Heart left ventricle (tissue), 16 donors: Measurements from ENCODE around the gene ELFN2. TPM values are rescaled to one million over a fixed set of nuclear protein-coding genes. Genes with fewer than 3 reads are reported as not detected.

Experiments
- ATAC-seq, 4 donors: fragments of 200-7000 bp; cut with Tn5 transposase; one replicate each; pipeline ENCODE4 v1.9.1; 2020 to 2022; ENCODE audit warnings: moderate library complexity in 4 of 4, mild to moderate bottlenecking in 3 of 4, moderate number of reproducible peaks in 1 of 4
- DNase-seq, 5 donors: peaks; one replicate each; pipeline ENCODE4 v3.0.0-alpha.2; 2020
- H3K27ac ChIP-seq, 12 donors: fragments of 200-600 bp; sonication (generic) in 4 of 12; one replicate each; pipeline versions ENCODE4 v1.5.0 to v1.8.0; 2016 to 2022; ENCODE audit warnings: mild to moderate bottlenecking in 2 of 12
- H3K27me3 ChIP-seq, 9 donors: fragments of 200-600 bp; sonication (generic) in 2 of 9; one replicate each; pipeline versions ENCODE4 v1.5.1 to v1.8.0; 2016 to 2022; ENCODE audit warnings: mild to moderate bottlenecking in 3 of 9
- H3K36me3 ChIP-seq, 9 donors: fragments of 200-600 bp; sonication (generic) in 2 of 9; one replicate each; pipeline versions ENCODE4 v1.5.0 to v1.8.0; 2018 to 2022; ENCODE audit warnings: mild to moderate bottlenecking in 2 of 9
- H3K4me1 ChIP-seq, 12 donors: fragments of 200-600 bp; sonication (generic) in 4 of 12; one replicate each; pipeline versions ENCODE4 v1.5.0 to v1.8.0; 2016 to 2022; ENCODE audit warnings: mild to moderate bottlenecking in 3 of 12
- H3K4me3 ChIP-seq, 12 donors: fragments of 200-600 bp; sonication (generic) in 4 of 12; one replicate each; pipeline versions ENCODE4 v1.5.0 to v1.8.0; 2017 to 2022; ENCODE audit warnings: mild to moderate bottlenecking in 9 of 12, moderate library complexity in 4 of 12
- H3K9me3 ChIP-seq, 12 donors: fragments of 200-600 bp; sonication (generic) in 4 of 12; one replicate each; pipeline versions ENCODE4 v1.5.0 to v1.8.0; 2016 to 2022; ENCODE audit warnings: mild to moderate bottlenecking in 1 of 12
- POLR2A ChIP-seq, 2 donors: fragments of 450-650 bp; IDR thresholded peaks; one replicate each; pipeline ENCODE4 v1.6.1; 2017; ENCODE audit warnings: antibody characterized with exemption in 2 of 2, mild to moderate bottlenecking in 2 of 2, moderate library complexity in 2 of 2
- WGBS, 4 donors: extraction: QIAGEN DNeasy Blood & Tissue Kit in 2 of 4; methylation state at CpG; one replicate each; pipeline versions ENCODE4 v1.1.5 to v1.1.7; 2013 to 2018; 5-methylcytosine and 5-hydroxymethylcytosine counted together
- intact Hi-C, 10 donors: fragments of 100-400 bp; cut with DNase I; formaldehyde crosslinking; loops; one replicate each; pipeline versions ENCODE4 v1.11.1 to v1.14.2; 2022
- polyA plus RNA-seq, 2 donors: library from polyadenylated mRNA; stranded (reverse); fragments of 200-250 nt; gene quantifications; one replicate each; pipeline ENCODE4 v1.2.3, GENCODE V29; 2013
- total RNA-seq, 9 donors: library from RNA; depleted of rRNA in 2 of 9; stranded (reverse); fragments of >200 nt in 2 of 9; fragmentation: NEBNext Ultra II Directional in 3 of 9; extraction: Animal tissue kit (Norgen Biotek cat#: 25700) in 3 of 9; gene quantifications; one replicate each; pipeline versions ENCODE4 v1.1.0 to v1.2.4, GENCODE V29; 2016 to 2023
- TF ChIP-seq, protein P1 (sequence below), 12 donors: fragments of 200-600 bp; sonication (generic) in 4 of 12; IDR thresholded peaks; one replicate each; pipeline versions ENCODE4 v1.5.0 to v1.8.0; 2018 to 2022; ENCODE audit warnings: antibody characterized with exemption in 12 of 12, mild to moderate bottlenecking in 5 of 12
- donor health status: ischemic (EF 13 %, LVEDD 7.1; RV severe dilation, severe dysfunction).
- donor health status: healthy with polysubstance abuse.
- donor health status: DM: no; HTN: yes; CAD: no.
- donor health status: DM: no; HTN: no; CAD: no.
- donor health status: ischemic (EF 25% LVEDD 6.9; RV normal size, moderate dysfunction).
- donor health status: ischemic (EF 25% LVEDD 5.7; RV mildly dilated, moderate dysfunction).
- donor health status: healthy.
- donor health status: DM: yes; HTN: yes; CAD: no.
- donor health status: ischemic (EF 35%, LVEDD 5.7; RV mildly dilated, moderate dysfunction).
- donor health status: nonischemic (EF 11% LVEDD 7.7; RV severe dilation, severe dysfunction).
- donor health status: DM: yes; HTN: yes; CAD: no.
- donor health status: PGD.
- donor health status: ischemic (EF 29% LVEDD 5.4; RV normal size, mild dysfunction).
- donor health status: nonischemic (EF 23%, LVEDD 6.1; RV moderate dilation, normal function).

Gene ELFN2
- total and polyA plus RNA-seq, 11 donors = 0.01 to 0.72 (median 0.05) TPM; not detected in 4

DNA sequence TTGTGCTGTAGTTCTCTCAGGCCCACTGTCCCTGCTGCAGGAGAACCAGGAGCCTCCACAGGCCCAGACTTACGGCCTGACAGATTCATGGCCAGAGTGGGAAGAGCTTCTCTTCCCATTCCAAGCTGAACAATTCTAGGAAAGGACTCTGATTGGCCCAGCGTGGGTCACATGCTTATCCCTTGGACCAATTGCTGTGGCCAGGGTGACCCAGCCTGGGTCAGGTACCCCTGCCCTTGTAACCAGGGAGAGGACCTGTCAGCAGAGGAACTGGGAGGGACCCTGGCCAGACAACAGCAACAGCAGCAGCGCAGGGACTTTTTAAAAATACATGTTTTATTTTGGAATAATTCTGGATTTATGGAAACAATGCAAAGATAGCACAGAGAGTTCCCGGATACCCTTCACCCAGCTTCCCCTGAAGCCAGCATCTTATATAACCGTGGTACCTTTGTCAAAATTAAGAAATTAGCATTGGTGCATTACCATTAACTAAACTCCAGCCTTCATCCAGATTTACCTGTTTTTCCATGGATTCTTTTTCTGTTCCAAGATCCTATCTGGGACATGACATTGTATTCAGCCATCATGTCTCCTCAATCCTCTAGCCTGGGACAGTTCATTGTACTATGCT, 8.8 kb upstream of the ELFN2 start:
- ATAC-seq (no peak), DNase-seq (no peak)
- 85 to 95% (median 92%) methylated on average over 4 to 5 of the region's 5 CpGs for WGBS, 4 donors
- Histone ChIP-seq H3K36me3 (no peaks in the 10 kb centered on the region), H3K4me1 (peaks cover 0 to 7% (median 0%) of the 10 kb centered on the region in 12 donors), H3K27me3 (peaks cover 0 to 48% (median 10%) of the 10 kb centered on the region in 9 donors), H3K4me3 (no peak overlapping the region), H3K27ac (no peak overlapping the region), H3K9me3 (peaks cover 0 to 16% (median 2%) of the 10 kb centered on the region in 12 donors)
- intact Hi-C loops = loop anchor here in 1 of 10 donors (5.0 kb wide), 1 partner anchor 51 kb away; the partner anchor contains the start of gene MFNG
- TF ChIP-seq, protein P1, sequence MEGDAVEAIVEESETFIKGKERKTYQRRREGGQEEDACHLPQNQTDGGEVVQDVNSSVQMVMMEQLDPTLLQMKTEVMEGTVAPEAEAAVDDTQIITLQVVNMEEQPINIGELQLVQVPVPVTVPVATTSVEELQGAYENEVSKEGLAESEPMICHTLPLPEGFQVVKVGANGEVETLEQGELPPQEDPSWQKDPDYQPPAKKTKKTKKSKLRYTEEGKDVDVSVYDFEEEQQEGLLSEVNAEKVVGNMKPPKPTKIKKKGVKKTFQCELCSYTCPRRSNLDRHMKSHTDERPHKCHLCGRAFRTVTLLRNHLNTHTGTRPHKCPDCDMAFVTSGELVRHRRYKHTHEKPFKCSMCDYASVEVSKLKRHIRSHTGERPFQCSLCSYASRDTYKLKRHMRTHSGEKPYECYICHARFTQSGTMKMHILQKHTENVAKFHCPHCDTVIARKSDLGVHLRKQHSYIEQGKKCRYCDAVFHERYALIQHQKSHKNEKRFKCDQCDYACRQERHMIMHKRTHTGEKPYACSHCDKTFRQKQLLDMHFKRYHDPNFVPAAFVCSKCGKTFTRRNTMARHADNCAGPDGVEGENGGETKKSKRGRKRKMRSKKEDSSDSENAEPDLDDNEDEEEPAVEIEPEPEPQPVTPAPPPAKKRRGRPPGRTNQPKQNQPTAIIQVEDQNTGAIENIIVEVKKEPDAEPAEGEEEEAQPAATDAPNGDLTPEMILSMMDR (IDR thresholded peaks at IDR 0.05) = no peak
- no peak for TF ChIP-seq POLR2A (IDR thresholded peaks at IDR 0.05)

DNA sequence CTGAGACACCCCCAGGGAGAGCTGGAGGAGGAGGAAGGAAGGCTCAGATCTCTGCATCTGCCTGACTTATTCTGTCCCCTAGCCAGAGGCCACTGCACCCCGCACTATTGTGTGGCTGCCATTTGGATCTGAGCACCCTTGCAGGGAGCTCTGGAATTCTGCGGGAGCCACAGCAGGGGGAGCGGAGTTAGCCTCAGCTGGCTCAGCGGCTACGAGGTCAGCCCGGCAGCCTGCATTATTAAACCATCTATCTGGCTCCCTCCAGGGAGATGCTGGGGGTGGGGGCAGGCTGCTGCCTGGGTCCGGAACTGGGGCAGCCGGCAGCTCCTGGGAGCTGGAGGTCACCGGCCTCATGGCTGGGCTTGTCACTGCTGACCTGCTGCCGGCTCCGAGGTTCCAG, 6.5 kb upstream of the ELFN2 start:
- intact Hi-C loops = no loop called here
- H3K4me1 ChIP-seq = peaks cover 0 to 7% (median 0%) of the 10 kb centered on the region in 12 donors
- DNase-seq (peak in 1 of 5 donors; percentile 27), ATAC-seq (peak in 1 of 4 donors; percentile 9)
- TF ChIP-seq POLR2A (IDR thresholded peaks at IDR 0.05) = no peak
- TF ChIP-seq, protein P1 (IDR thresholded peaks at IDR 0.05) = no peak
- peaks cover 7 to 60% (median 33%) of the 10 kb centered on the region in 9 donors for H3K27me3 ChIP-seq
- no peak overlapping the region for H3K27ac ChIP-seq
- 9 to 33% (median 29%) methylated on average over 2 to 11 of the region's 11 CpGs for WGBS, 4 donors
- no peak overlapping the region for H3K4me3 ChIP-seq
- peaks cover 0 to 6% (median 0%) of the 10 kb centered on the region in 12 donors for H3K9me3 ChIP-seq
- H3K36me3 ChIP-seq = no peaks in the 10 kb centered on the region

DNA sequence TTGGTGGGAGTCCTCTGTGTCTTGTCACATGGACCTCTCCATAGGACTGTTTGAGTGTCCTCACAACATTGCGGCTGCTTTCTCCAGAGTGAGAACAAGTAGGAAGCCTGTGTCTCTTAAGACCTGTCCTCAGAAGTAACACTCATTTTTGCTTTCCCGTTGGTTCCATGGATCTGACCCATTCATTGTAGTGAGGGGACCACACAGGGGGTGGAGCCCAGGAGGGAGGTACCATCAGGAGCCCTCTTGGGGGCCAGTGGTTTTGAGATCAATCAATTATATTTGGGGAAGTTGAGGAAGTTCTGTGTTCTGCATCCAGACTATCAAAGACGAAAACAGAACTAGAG, 5.4 kb upstream of the ELFN2 start:
- peaks cover 0 to 6% (median 0%) of the 10 kb centered on the region in 12 donors for H3K9me3 ChIP-seq
- no peak overlapping the region for H3K27ac ChIP-seq
- peaks cover 0 to 11% (median 0%) of the 10 kb centered on the region in 12 donors for H3K4me1 ChIP-seq
- intact Hi-C loops = no loop called here
- no peaks in the 10 kb centered on the region for H3K36me3 ChIP-seq
- H3K27me3 ChIP-seq = peaks cover 19 to 71% (median 44%) of the 10 kb centered on the region in 9 donors
- DNase-seq (no peak), ATAC-seq (no peak)
- 91 to 94% (median 92%) methylated on average over 3 of the region's 3 CpGs for WGBS, 4 donors
- H3K4me3 ChIP-seq = no peak overlapping the region
- no peak for TF ChIP-seq POLR2A (IDR thresholded peaks at IDR 0.05)
- TF ChIP-seq, protein P1 (IDR thresholded peaks at IDR 0.05) = no peak

DNA sequence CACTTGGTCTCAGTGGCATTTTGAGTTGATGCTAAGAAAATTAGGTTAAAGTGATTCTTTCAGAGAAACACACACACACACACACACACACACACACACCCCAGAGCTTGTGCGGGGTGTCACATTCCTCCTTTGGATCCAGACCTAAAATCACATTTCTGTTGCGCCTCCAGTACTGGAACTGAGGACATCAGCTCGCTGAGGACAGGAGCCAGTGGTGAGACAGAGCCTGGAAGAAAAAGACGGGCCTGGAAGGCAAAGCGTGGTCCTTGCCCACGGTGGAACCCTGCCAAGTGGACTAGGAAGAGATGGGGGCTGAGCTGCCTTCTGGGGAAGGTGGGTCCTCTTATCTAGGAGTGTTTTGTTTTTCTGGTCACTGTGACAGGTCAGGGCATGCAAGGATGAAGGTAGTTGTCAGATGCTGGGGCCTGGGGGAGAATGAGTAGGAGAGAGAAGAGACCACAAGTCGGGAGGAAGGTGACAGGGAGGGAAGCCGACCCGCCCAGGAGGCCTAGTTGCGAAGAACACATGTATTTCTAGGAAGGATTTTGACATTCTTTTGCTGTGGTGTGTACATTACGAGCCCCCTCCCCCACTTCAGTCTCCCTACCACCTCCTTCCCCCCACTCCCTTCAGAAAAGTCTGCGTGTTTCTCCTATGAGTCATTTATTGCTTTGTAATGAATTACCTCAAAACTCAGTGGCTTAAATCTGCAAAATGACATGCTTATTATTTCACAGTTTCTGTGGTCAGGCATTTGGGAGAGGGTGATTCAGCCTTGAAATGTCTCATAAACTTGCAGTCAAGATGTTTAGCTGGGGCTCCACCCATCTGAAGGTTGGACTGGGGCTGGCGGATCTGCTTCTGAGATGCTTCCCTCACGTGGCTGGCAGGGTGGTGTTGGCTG, 4.8 kb upstream of the ELFN2 start:
- intact Hi-C loops = no loop called here
- 72 to 78% (median 76%) methylated on average over 14 of the region's 14 CpGs for WGBS, 4 donors
- no peak for ATAC-seq
- no peak overlapping the region for H3K27ac ChIP-seq
- DNase-seq = no peak
- TF ChIP-seq, protein P1 (IDR thresholded peaks at IDR 0.05) = no peak
- no peak for TF ChIP-seq POLR2A (IDR thresholded peaks at IDR 0.05)
- H3K27me3 ChIP-seq = peaks cover 25 to 77% (median 46%) of the 10 kb centered on the region in 9 donors
- peaks cover 0 to 6% (median 0%) of the 10 kb centered on the region in 12 donors for H3K9me3 ChIP-seq
- no peaks in the 10 kb centered on the region for H3K36me3 ChIP-seq
- no peak overlapping the region for H3K4me3 ChIP-seq
- peaks cover 0 to 17% (median 1%) of the 10 kb centered on the region in 12 donors for H3K4me1 ChIP-seq
